Mononuclear cell (primary cell): Measurements from ENCODE around the gene CLTA. TPM values are rescaled to one million over a fixed set of nuclear protein-coding genes. Genes with fewer than 3 reads are reported as not detected.

Experiments
- total RNA-seq: library from RNA; depleted of rRNA; stranded (reverse); fragments of >200 nt; gene quantifications from one replicate; pipeline ENCODE4 v1.2.3, GENCODE V29; 2012

CLTA gene
- total RNA-seq, 1 donor = 77.6 TPM

Other genes with a start within 250 kb of the CLTA start
- gene OR2S2, start 232.8 kb upstream of the CLTA start, total RNA-seq = not detected
- gene RECK, start 154.0 kb upstream of the CLTA start, total RNA-seq = 9.2 TPM
- 86.0 TPM for gene GLIPR2, start 54.2 kb upstream of the CLTA start, total RNA-seq
- 1.0 TPM for gene CCIN, start 21.5 kb upstream of the CLTA start, total RNA-seq
- 31.8 TPM for gene GNE, start 67.5 kb downstream of the CLTA start, total RNA-seq
- 71.8 TPM for gene RNF38, start 209.3 kb downstream of the CLTA start, total RNA-seq